Measurements from ENCODE around the gene LRFN2. TPM values are rescaled to one million over a fixed set of nuclear protein-coding genes. Genes with fewer than 3 reads are reported as not detected.

The LRFN2 gene
- total and polyA plus RNA-seq, 12 donors = not detected

GRCh38 chr6:40585651-40586269, 1.4 kb downstream of the LRFN2 start:
- H3K4me3 ChIP-seq = no peak overlapping the region
- 28 to 29% methylated on average over 11 of the region's 11 CpGs for WGBS, 2 donors
- no peaks in the 10 kb centered on the region for H3K36me3 ChIP-seq
- H3K4me1 ChIP-seq = peaks cover 0 to 20% (median 15%) of the 10 kb centered on the region in 9 donors
- ATAC-seq (no peak), DNase-seq (no peak)
- peaks cover 0 to 93% (median 80%) of the 10 kb centered on the region in 7 donors for H3K27me3 ChIP-seq
- H3K9me3 ChIP-seq = no peaks in the 10 kb centered on the region
- TF ChIP-seq CTCF (IDR thresholded peaks at IDR 0.05) = no peak
- intact Hi-C loops (cut with DNase I) = loop anchor here in 7 of 10 donors (5.0 to 10.0 kb wide), 4 partner anchors 251 to 601 kb away; no protein-coding TSS in a partner anchor
- no peak overlapping the region for H3K27ac ChIP-seq

GRCh38 chr6:40585223-40585622, 1.9 kb downstream of the LRFN2 start:
- H3K4me3 ChIP-seq = no peak overlapping the region
- DNase-seq (no peak), ATAC-seq (no peak)
- TF ChIP-seq CTCF (IDR thresholded peaks at IDR 0.05) = no peak
- H3K27ac ChIP-seq = no peak overlapping the region
- H3K27me3 ChIP-seq = peaks cover 0 to 94% (median 75%) of the 10 kb centered on the region in 7 donors
- WGBS, 2 donors = 56 to 67% methylated on average over 4 of the region's 4 CpGs
- H3K9me3 ChIP-seq = no peaks in the 10 kb centered on the region
- no peaks in the 10 kb centered on the region for H3K36me3 ChIP-seq
- peaks cover 0 to 20% (median 15%) of the 10 kb centered on the region in 9 donors for H3K4me1 ChIP-seq
- intact Hi-C loops (cut with DNase I) = loop anchor here in 7 of 10 donors (5.0 to 10.0 kb wide), 4 partner anchors 250 to 600 kb away; no protein-coding TSS in a partner anchor

- Histone ChIP-seq H3K27me3 (peaks cover 0 to 95% (median 74%) of the 10 kb centered on the region in 7 donors), H3K27ac (no peak overlapping the region)
- TF ChIP-seq CTCF (IDR thresholded peaks at IDR 0.05) = no peak
Measured at GRCh38 chr6:40584741-40585140, 2.4 kb downstream of the LRFN2 start.

DNA sequence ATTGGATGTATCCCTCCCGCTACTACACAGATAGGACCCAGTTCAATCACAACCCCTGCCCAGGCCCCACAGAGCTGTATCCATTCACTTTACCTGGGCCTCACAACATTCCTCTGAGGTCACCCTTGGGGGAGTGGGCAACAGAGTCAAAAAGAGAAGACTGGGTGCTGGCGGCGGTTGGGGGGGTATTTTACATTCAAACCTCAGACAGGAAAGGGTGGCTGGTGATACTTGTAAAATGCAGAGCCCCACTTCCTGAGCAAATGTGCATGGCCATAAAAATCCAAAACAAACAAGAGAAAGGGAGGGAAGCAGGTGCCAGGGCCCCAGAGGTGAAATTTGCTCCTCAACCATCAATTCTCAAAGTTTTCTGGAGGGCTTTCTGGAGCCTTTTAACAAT, 3.5 kb downstream of the LRFN2 start:
- DNase-seq (no peak), ATAC-seq (no peak)
- Histone ChIP-seq H3K27ac (no peak overlapping the region), H3K27me3 (peaks cover 0 to 92% (median 64%) of the 10 kb centered on the region in 7 donors), H3K4me1 (peaks cover 0 to 20% (median 15%) of the 10 kb centered on the region in 9 donors), H3K9me3 (no peaks in the 10 kb centered on the region), H3K4me3 (no peak overlapping the region), H3K36me3 (no peaks in the 10 kb centered on the region)
- WGBS, 2 donors = 52 to 85% methylated on average over 3 of the region's 3 CpGs
- intact Hi-C loops (cut with DNase I) = loop anchor here in 3 of 10 donors (10.0 kb wide), 3 partner anchors 249 to 599 kb away; no protein-coding TSS in a partner anchor
- no peak for TF ChIP-seq CTCF (IDR thresholded peaks at IDR 0.05)

More at GRCh38 chr6:40584741-40585140, 2.4 kb downstream of the LRFN2 start:
- WGBS, 2 donors = 53 to 60% methylated on average over 2 of the region's 2 CpGs
- intact Hi-C loops (cut with DNase I) = loop anchor here in 7 of 10 donors (5.0 to 10.0 kb wide), 4 partner anchors 250 to 600 kb away; no protein-coding TSS in a partner anchor
- no peaks in the 10 kb centered on the region for H3K9me3 ChIP-seq
- no peak for DNase-seq
- no peaks in the 10 kb centered on the region for H3K36me3 ChIP-seq
- ATAC-seq = no peak
- no peak overlapping the region for H3K4me3 ChIP-seq
- peaks cover 0 to 20% (median 15%) of the 10 kb centered on the region in 9 donors for H3K4me1 ChIP-seq

Measured in heart right ventricle (tissue), 16 donors.